ENCODE measurements around the gene GABBR2. TPM values are rescaled to one million over a fixed set of nuclear protein-coding genes. Genes with fewer than 3 reads are reported as not detected.

GABBR2 gene
- polyA plus RNA-seq, 1 of the 3 experiments (the other 2 are of a cell fraction), result not detected

DNA sequence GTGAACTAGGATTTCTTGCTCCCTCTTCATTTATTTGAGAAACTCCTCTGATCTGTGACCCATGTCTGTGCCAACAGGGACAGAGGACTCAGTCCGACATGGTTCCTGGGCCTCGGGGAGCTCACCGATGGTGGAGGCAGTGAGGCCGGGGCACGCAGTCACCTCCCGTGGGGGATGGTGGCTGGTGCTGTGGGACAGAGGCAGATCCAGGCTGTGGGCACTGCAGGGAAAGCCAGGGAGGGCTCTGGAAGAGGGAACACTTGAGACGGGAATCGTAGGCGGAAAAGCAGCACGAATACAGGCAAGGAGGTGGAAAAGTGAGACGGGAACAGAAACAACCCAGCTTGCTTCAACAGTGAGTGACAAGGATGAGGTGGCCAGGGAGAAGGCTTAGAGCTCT, 127.8 kb downstream of the GABBR2 start:
- Histone ChIP-seq H3K9ac (no peak overlapping the region), H3K9me3 (no peaks in the 10 kb centered on the region), H3K27ac (ENCODE audit: low read depth in 2 of 2, low read length in 1 of 2) (no peak overlapping the region), H3K79me2 (ENCODE audit: insufficient read depth) (no peaks in the 10 kb centered on the region), H3K36me3 (replicated peaks in 1 of 2; ENCODE audit: control insufficient read depth in 1 of 2, insufficient read depth in 2 of 2, low read length in 1 of 2) (no peaks in the 10 kb centered on the region), H2AFZ (ENCODE audit: low read depth) (no peak overlapping the region), H3K27me3 (ENCODE audit: insufficient read depth) (peaks cover 13% of the 10 kb centered on the region; the same call in 1 of the 2 replicates), H4K20me1 (ENCODE audit: insufficient read depth) (no peaks in the 10 kb centered on the region), H3K4me3 (ENCODE audit: low read depth in 2 of 2, low read length in 1 of 2) (no peak overlapping the region), H3F3A (replicated peaks; ENCODE audit: insufficient read depth) (no peaks in the 10 kb centered on the region), H3K4me1 (ENCODE audit: control insufficient read depth in 1 of 2, insufficient read depth in 2 of 2, low read depth in 1 of 2, low read length in 1 of 2) (no peaks in the 10 kb centered on the region), H3K9me2 (no peaks in the 10 kb centered on the region), H3K4me2 (no peak overlapping the region)
- ChIA-PET POLR2A (no interaction called here), CTCF (no interaction called here)
- DNase-seq, result no peak
- 55% methylated on average over 11 of the region's 11 CpGs for WGBS (ENCODE audit: low lambda C conversion rate)
- TF ChIP-seq GATA2 (CRISPR knock-in tag; IDR thresholded peaks at IDR 0.05), result no peak
- TF ChIP-seq CHD2 (IDR thresholded peaks at IDR 0.05; ENCODE audit: low read length, partially characterized antibody), result no peak
- TF ChIP-seq, protein P1, sequence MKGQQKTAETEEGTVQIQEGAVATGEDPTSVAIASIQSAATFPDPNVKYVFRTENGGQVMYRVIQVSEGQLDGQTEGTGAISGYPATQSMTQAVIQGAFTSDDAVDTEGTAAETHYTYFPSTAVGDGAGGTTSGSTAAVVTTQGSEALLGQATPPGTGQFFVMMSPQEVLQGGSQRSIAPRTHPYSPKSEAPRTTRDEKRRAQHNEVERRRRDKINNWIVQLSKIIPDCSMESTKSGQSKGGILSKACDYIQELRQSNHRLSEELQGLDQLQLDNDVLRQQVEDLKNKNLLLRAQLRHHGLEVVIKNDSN (IDR thresholded peaks at IDR 0.05; ENCODE audit: borderline replicate concordance, low read depth), result no peak
- TF ChIP-seq, protein P2, sequence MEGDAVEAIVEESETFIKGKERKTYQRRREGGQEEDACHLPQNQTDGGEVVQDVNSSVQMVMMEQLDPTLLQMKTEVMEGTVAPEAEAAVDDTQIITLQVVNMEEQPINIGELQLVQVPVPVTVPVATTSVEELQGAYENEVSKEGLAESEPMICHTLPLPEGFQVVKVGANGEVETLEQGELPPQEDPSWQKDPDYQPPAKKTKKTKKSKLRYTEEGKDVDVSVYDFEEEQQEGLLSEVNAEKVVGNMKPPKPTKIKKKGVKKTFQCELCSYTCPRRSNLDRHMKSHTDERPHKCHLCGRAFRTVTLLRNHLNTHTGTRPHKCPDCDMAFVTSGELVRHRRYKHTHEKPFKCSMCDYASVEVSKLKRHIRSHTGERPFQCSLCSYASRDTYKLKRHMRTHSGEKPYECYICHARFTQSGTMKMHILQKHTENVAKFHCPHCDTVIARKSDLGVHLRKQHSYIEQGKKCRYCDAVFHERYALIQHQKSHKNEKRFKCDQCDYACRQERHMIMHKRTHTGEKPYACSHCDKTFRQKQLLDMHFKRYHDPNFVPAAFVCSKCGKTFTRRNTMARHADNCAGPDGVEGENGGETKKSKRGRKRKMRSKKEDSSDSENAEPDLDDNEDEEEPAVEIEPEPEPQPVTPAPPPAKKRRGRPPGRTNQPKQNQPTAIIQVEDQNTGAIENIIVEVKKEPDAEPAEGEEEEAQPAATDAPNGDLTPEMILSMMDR (IDR thresholded peaks at IDR 0.05), result no peak
- TF ChIP-seq MXI1 (IDR thresholded peaks at IDR 0.05; ENCODE audit: low read depth, low read length), result no peak
- no peak for TF ChIP-seq SMC3 (IDR thresholded peaks at IDR 0.05; ENCODE audit: low read depth, low read length)
- TF ChIP-seq TAF1 (IDR thresholded peaks at IDR 0.05; ENCODE audit: borderline replicate concordance, low read depth, low read length), result no peak
- no peak for TF ChIP-seq RFX5 (IDR thresholded peaks at IDR 0.05; ENCODE audit: low read length)
- no peak for TF ChIP-seq NRF1 (IDR thresholded peaks at IDR 0.05; ENCODE audit: low read depth, low read length)
- no peak for TF ChIP-seq ELF1 (IDR thresholded peaks at IDR 0.05)
- TF ChIP-seq, protein P3, sequence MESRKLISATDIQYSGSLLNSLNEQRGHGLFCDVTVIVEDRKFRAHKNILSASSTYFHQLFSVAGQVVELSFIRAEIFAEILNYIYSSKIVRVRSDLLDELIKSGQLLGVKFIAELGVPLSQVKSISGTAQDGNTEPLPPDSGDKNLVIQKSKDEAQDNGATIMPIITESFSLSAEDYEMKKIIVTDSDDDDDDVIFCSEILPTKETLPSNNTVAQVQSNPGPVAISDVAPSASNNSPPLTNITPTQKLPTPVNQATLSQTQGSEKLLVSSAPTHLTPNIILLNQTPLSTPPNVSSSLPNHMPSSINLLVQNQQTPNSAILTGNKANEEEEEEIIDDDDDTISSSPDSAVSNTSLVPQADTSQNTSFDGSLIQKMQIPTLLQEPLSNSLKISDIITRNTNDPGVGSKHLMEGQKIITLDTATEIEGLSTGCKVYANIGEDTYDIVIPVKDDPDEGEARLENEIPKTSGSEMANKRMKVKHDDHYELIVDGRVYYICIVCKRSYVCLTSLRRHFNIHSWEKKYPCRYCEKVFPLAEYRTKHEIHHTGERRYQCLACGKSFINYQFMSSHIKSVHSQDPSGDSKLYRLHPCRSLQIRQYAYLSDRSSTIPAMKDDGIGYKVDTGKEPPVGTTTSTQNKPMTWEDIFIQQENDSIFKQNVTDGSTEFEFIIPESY (IDR thresholded peaks at IDR 0.05; ENCODE audit: borderline replicate concordance, low read depth), result no peak
- TF ChIP-seq FOSL2 (IDR thresholded peaks at IDR 0.05; ENCODE audit: borderline replicate concordance, low read depth), result no peak
- TF ChIP-seq RAD21 (IDR thresholded peaks at IDR 0.05; ENCODE audit: low read length), result no peak

DNA sequence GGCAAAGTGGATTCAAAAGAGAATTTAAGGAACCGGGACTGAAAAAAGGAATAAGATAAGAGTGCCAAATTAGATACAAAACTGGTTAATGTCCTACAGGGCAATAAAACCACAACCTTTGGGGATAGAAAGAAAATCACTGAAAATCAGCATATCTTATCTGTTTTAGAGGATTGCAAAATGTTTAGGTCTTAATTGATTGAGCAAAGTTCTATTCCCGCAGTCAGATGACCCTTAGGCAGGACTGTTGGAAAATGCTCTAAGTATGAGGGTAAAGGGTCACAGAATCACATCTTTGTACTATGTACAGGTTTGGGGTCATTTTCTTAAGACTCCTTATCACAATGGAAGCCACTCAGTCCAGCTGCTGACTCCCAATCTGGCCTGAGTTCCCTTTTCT, 129.0 kb downstream of the GABBR2 start:
- no peak overlapping the region for H2AFZ ChIP-seq (ENCODE audit: low read depth)
- H3K79me2 ChIP-seq (ENCODE audit: insufficient read depth), result no peaks in the 10 kb centered on the region
- H3K9me2 ChIP-seq, result no peaks in the 10 kb centered on the region
- H3K36me3 ChIP-seq (replicated peaks in 1 of 2; ENCODE audit: control insufficient read depth in 1 of 2, insufficient read depth in 2 of 2, low read length in 1 of 2), result no peaks in the 10 kb centered on the region
- H3K27ac ChIP-seq (ENCODE audit: low read depth in 2 of 2, low read length in 1 of 2), result no peak overlapping the region
- peaks cover 13% of the 10 kb centered on the region; the same call in 1 of the 2 replicates for H3K27me3 ChIP-seq (ENCODE audit: insufficient read depth)
- 24% methylated on average over 2 of the region's 2 CpGs for WGBS (ENCODE audit: low lambda C conversion rate)
- CTCF ChIA-PET, result no interaction called here
- H3K4me1 ChIP-seq (ENCODE audit: control insufficient read depth in 1 of 2, insufficient read depth in 2 of 2, low read depth in 1 of 2, low read length in 1 of 2), result no peaks in the 10 kb centered on the region
- no peak for DNase-seq
- TF ChIP-seq YY1 (IDR thresholded peaks at IDR 0.05; ENCODE audit: low read depth) (no peak), RCOR1 (IDR thresholded peaks at IDR 0.05; ENCODE audit: low read length) (no peak), CHD2 (IDR thresholded peaks at IDR 0.05; ENCODE audit: low read length, partially characterized antibody) (no peak), ELF1 (IDR thresholded peaks at IDR 0.05) (no peak), MXI1 (IDR thresholded peaks at IDR 0.05; ENCODE audit: low read depth, low read length) (no peak), GATA2 (CRISPR knock-in tag; IDR thresholded peaks at IDR 0.05) (no peak), TEAD4 (IDR thresholded peaks at IDR 0.05; ENCODE audit: borderline replicate concordance, insufficient read depth) (no peak), RAD21 (IDR thresholded peaks at IDR 0.05; ENCODE audit: low read length) (no peak), EZH2phosphoT487 (IDR thresholded peaks at IDR 0.05; ENCODE audit: borderline replicate concordance, low read depth) (no peak), RFX5 (IDR thresholded peaks at IDR 0.05; ENCODE audit: low read length) (no peak), FOXM1 (IDR thresholded peaks at IDR 0.05; ENCODE audit: low read depth) (no peak)
- TF ChIP-seq, protein P4, sequence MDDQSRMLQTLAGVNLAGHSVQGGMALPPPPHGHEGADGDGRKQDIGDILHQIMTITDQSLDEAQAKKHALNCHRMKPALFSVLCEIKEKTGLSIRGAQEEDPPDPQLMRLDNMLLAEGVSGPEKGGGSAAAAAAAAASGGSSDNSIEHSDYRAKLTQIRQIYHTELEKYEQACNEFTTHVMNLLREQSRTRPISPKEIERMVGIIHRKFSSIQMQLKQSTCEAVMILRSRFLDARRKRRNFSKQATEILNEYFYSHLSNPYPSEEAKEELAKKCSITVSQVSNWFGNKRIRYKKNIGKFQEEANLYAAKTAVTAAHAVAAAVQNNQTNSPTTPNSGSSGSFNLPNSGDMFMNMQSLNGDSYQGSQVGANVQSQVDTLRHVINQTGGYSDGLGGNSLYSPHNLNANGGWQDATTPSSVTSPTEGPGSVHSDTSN (IDR thresholded peaks at IDR 0.05), result no peak
- TF ChIP-seq, protein P5, sequence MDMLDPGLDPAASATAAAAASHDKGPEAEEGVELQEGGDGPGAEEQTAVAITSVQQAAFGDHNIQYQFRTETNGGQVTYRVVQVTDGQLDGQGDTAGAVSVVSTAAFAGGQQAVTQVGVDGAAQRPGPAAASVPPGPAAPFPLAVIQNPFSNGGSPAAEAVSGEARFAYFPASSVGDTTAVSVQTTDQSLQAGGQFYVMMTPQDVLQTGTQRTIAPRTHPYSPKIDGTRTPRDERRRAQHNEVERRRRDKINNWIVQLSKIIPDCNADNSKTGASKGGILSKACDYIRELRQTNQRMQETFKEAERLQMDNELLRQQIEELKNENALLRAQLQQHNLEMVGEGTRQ (IDR thresholded peaks at IDR 0.05; ENCODE audit: borderline replicate concordance, low read depth, low read length), result no peak
- TF ChIP-seq, protein P1 (IDR thresholded peaks at IDR 0.05; ENCODE audit: borderline replicate concordance, low read depth), result no peak
- H3K4me3 ChIP-seq (ENCODE audit: low read depth in 2 of 2, low read length in 1 of 2), result no peak overlapping the region
- no peaks in the 10 kb centered on the region for H4K20me1 ChIP-seq (ENCODE audit: insufficient read depth)
- POLR2A ChIA-PET, result no interaction called here
- H3K9me3 ChIP-seq, result no peaks in the 10 kb centered on the region
- H3K9ac ChIP-seq, result no peak overlapping the region
- no peaks in the 10 kb centered on the region for H3F3A ChIP-seq (replicated peaks; ENCODE audit: insufficient read depth)
- H3K4me2 ChIP-seq, result no peak overlapping the region
